ENCODE data around the gene DSTN. TPM values are rescaled to one million over a fixed set of nuclear protein-coding genes. Genes with fewer than 3 reads are reported as not detected.

The DSTN gene
- total and polyA plus RNA-seq, 4 donors = 1,041 to 5,298 (median 2,110) TPM

- Histone ChIP-seq H3K4me1 (ENCODE audit: control insufficient read depth in 1 of 2, insufficient read depth in 2 of 2, low read length in 2 of 2) (peaks cover 11 to 33% of the 10 kb centered on the region in 2 donors), H3K27ac (ENCODE audit: low read depth in 1 of 2, low read length in 2 of 2) (peak overlapping the region in 1 of 2 donors; percentile 76), H3K9me3 (ENCODE audit: control insufficient read depth, low read length) (no peaks in the 10 kb centered on the region), H3K27me3 (ENCODE audit: control insufficient read depth in 1 of 2, insufficient read depth in 2 of 2, low read length in 1 of 2) (no peaks in the 10 kb centered on the region), H3K36me3 (ENCODE audit: control insufficient read depth in 1 of 2, insufficient read depth in 2 of 2, low read length in 1 of 2) (peaks cover 0 to 4% of the 10 kb centered on the region in 2 donors), H3K4me3 (ENCODE audit: low read length in 2 of 2) (peak overlapping the region; percentile 20 to 69)
- ATAC-seq (ENCODE audit: low FRiP score) (peak; percentile 77), DNase-seq (no peak)
- 0 to 1% methylated on average over 1 of the region's 1 CpG for WGBS, 2 donors
- intact Hi-C loops (cut with DNase I) = no loop called here
Observed at GRCh38 chr20:17590245-17590644, 20.4 kb downstream of the DSTN start.

GRCh38 chr20:17593902-17594301 lies 24.0 kb downstream of the DSTN start:
- intact Hi-C loops (cut with DNase I) = no loop called here
- 23 to 25% methylated on average over 4 of the region's 4 CpGs for WGBS, 2 donors
- Histone ChIP-seq H3K36me3 (ENCODE audit: control insufficient read depth in 1 of 2, insufficient read depth in 2 of 2, low read length in 1 of 2) (peaks cover 0 to 4% of the 10 kb centered on the region in 2 donors), H3K4me1 (ENCODE audit: control insufficient read depth in 1 of 2, insufficient read depth in 2 of 2, low read length in 2 of 2) (peaks cover 11 to 33% of the 10 kb centered on the region in 2 donors), H3K27ac (ENCODE audit: low read depth in 1 of 2, low read length in 2 of 2) (peak overlapping the region in 1 of 2 donors; percentile 67), H3K9me3 (ENCODE audit: control insufficient read depth, low read length) (no peaks in the 10 kb centered on the region), H3K4me3 (ENCODE audit: low read length in 2 of 2) (peak overlapping the region in 1 of 2 donors; percentile 27), H3K27me3 (ENCODE audit: control insufficient read depth in 1 of 2, insufficient read depth in 2 of 2, low read length in 1 of 2) (no peaks in the 10 kb centered on the region)
- ATAC-seq (ENCODE audit: low FRiP score) (no peak), DNase-seq (no peak)

DNA sequence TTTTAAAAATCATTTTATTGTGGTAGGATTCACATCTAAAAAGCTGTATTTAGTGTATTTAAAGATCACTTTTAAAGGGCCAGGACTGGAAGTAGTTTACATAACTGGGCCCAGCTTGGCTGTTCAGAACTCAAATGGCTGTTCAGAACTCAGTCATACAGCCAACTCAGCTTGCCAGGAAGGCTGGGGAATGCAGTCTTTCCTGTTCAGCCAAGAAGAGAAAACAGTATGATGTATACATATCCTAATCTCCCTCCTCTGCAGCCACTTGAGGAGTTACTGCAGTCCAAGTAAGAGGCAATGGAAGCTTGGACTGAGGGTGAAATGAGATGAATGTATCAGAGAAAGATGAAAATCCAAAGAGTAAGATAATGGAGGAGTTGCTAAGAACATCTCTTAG lies 24.6 kb downstream of the DSTN start:
- ATAC-seq (ENCODE audit: low FRiP score) = peak; percentile 6
- Histone ChIP-seq H3K4me3 (ENCODE audit: low read length in 2 of 2) (peak overlapping the region in 1 of 2 donors; percentile 27), H3K9me3 (ENCODE audit: control insufficient read depth, low read length) (no peaks in the 10 kb centered on the region), H3K36me3 (ENCODE audit: control insufficient read depth in 1 of 2, insufficient read depth in 2 of 2, low read length in 1 of 2) (peaks cover 0 to 10% of the 10 kb centered on the region in 2 donors), H3K4me1 (ENCODE audit: control insufficient read depth in 1 of 2, insufficient read depth in 2 of 2, low read length in 2 of 2) (peaks cover 16 to 34% of the 10 kb centered on the region in 2 donors), H3K27ac (ENCODE audit: low read depth in 1 of 2, low read length in 2 of 2) (peak overlapping the region; percentile 67 to 83), H3K27me3 (ENCODE audit: control insufficient read depth in 1 of 2, insufficient read depth in 2 of 2, low read length in 1 of 2) (no peaks in the 10 kb centered on the region)
- intact Hi-C loops (cut with DNase I) = no loop called here
- peak in 1 of 2 donors; percentile 52 for DNase-seq

DNA sequence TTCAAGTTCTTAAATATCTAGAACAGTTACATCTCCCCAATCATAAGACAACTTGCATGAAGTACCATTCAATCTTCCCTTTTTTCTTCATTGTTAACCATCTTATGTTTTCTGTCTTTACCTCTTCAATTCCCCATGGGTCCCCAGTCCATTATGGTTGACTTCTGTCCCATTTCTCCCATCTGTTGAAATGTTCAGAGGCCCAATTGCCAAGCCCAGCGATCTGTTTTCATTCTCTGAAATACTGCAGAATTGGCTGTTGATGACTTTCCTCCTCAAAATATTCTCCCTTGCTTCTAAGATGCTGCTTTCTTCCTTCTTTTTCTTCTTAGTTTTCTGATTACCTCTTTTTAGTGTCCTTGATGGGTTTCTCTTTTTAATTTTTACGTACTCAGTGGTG lies 26.0 kb downstream of the DSTN start:
- DNase-seq (no peak), ATAC-seq (ENCODE audit: low FRiP score) (no peak)
- Histone ChIP-seq H3K36me3 (ENCODE audit: control insufficient read depth in 1 of 2, insufficient read depth in 2 of 2, low read length in 1 of 2) (peaks cover 0 to 10% of the 10 kb centered on the region in 2 donors), H3K27me3 (ENCODE audit: control insufficient read depth in 1 of 2, insufficient read depth in 2 of 2, low read length in 1 of 2) (no peaks in the 10 kb centered on the region), H3K27ac (ENCODE audit: low read depth in 1 of 2, low read length in 2 of 2) (peak overlapping the region in 1 of 2 donors; percentile 28), H3K9me3 (ENCODE audit: control insufficient read depth, low read length) (no peaks in the 10 kb centered on the region), H3K4me3 (ENCODE audit: low read length in 2 of 2) (no peak overlapping the region), H3K4me1 (ENCODE audit: control insufficient read depth in 1 of 2, insufficient read depth in 2 of 2, low read length in 2 of 2) (peaks cover 14 to 34% of the 10 kb centered on the region in 2 donors)
- intact Hi-C loops (cut with DNase I) = no loop called here
- WGBS, 2 donors = 38 to 41% methylated on average over 2 of the region's 2 CpGs

DNA sequence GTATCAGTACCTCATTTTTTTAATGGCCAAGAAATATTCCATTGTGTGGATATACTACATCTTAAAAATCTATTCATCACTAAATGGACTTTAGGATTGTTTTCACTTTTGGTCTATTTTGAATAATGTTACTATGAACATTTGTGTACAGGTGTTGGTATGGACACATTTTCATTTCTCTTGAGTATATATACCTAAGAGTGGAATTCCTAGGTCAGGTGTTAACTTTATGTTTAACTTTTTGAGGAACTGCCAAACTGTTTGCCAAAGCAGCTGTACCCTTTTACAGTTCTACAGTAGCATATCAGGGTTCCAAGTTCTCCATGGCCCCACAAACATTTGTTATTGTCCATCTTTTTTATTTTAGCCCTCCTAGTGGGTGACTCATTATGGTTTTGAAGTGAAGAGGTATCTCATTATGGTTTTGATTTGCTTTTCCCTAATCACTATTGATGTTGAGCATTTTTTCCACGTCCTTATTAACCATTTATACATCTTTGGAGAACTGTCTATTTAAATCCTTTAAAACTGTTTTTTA lies 28.2 kb downstream of the DSTN start:
- DNase-seq = no peak
- no peak for ATAC-seq (ENCODE audit: low FRiP score)
- Histone ChIP-seq H3K27me3 (ENCODE audit: control insufficient read depth in 1 of 2, insufficient read depth in 2 of 2, low read length in 1 of 2) (no peaks in the 10 kb centered on the region), H3K36me3 (ENCODE audit: control insufficient read depth in 1 of 2, insufficient read depth in 2 of 2, low read length in 1 of 2) (peaks cover 0 to 10% of the 10 kb centered on the region in 2 donors), H3K9me3 (ENCODE audit: control insufficient read depth, low read length) (no peaks in the 10 kb centered on the region), H3K27ac (ENCODE audit: low read depth in 1 of 2, low read length in 2 of 2) (no peak overlapping the region), H3K4me3 (ENCODE audit: low read length in 2 of 2) (peak overlapping the region in 1 of 2 donors; percentile 18), H3K4me1 (ENCODE audit: control insufficient read depth in 1 of 2, insufficient read depth in 2 of 2, low read length in 2 of 2) (peaks cover 11 to 27% of the 10 kb centered on the region in 2 donors)
- intact Hi-C loops (cut with DNase I) = no loop called here
- WGBS, 2 donors = 37 to 63% methylated on average over 1 of the region's 1 CpG

- no peak for DNase-seq
- Histone ChIP-seq H3K27ac (ENCODE audit: low read depth in 1 of 2, low read length in 2 of 2) (peak overlapping the region; percentile 40 to 76), H3K27me3 (ENCODE audit: control insufficient read depth in 1 of 2, insufficient read depth in 2 of 2, low read length in 1 of 2) (no peaks in the 10 kb centered on the region), H3K4me1 (ENCODE audit: control insufficient read depth in 1 of 2, insufficient read depth in 2 of 2, low read length in 2 of 2) (peaks cover 11 to 13% of the 10 kb centered on the region in 2 donors), H3K4me3 (ENCODE audit: low read length in 2 of 2) (peak overlapping the region in 1 of 2 donors; percentile 18), H3K36me3 (ENCODE audit: control insufficient read depth in 1 of 2, insufficient read depth in 2 of 2, low read length in 1 of 2) (peaks cover 2 to 16% of the 10 kb centered on the region in 2 donors), H3K9me3 (ENCODE audit: control insufficient read depth, low read length) (no peaks in the 10 kb centered on the region)
- whole genome bisulfite sequencing, 2 donors = 28 to 31% methylated on average over 4 of the region's 4 CpGs
- intact Hi-C loops (cut with DNase I) = no loop called here
- no peak for ATAC-seq (ENCODE audit: low FRiP score)
Observed at GRCh38 chr20:17601957-17602356, 32.1 kb downstream of the DSTN start.

- peaks cover 11% of the 10 kb centered on the region in 2 donors for H3K4me1 ChIP-seq (ENCODE audit: control insufficient read depth in 1 of 2, insufficient read depth in 2 of 2, low read length in 2 of 2)
- no peak for DNase-seq
- H3K27ac ChIP-seq (ENCODE audit: low read depth in 1 of 2, low read length in 2 of 2) = no peak overlapping the region
- WGBS, 2 donors = 58 to 69% methylated on average over 4 of the region's 4 CpGs
- H3K4me3 ChIP-seq (ENCODE audit: low read length in 2 of 2) = no peak overlapping the region
- no peak for ATAC-seq (ENCODE audit: low FRiP score)
- H3K36me3 ChIP-seq (ENCODE audit: control insufficient read depth in 1 of 2, insufficient read depth in 2 of 2, low read length in 1 of 2) = peaks cover 2 to 16% of the 10 kb centered on the region in 2 donors
- H3K9me3 ChIP-seq (ENCODE audit: control insufficient read depth, low read length) = no peaks in the 10 kb centered on the region
- intact Hi-C loops (cut with DNase I) = no loop called here
- H3K27me3 ChIP-seq (ENCODE audit: control insufficient read depth in 1 of 2, insufficient read depth in 2 of 2, low read length in 1 of 2) = no peaks in the 10 kb centered on the region
Observed at GRCh38 chr20:17602493-17602892, 32.6 kb downstream of the DSTN start.

DNA sequence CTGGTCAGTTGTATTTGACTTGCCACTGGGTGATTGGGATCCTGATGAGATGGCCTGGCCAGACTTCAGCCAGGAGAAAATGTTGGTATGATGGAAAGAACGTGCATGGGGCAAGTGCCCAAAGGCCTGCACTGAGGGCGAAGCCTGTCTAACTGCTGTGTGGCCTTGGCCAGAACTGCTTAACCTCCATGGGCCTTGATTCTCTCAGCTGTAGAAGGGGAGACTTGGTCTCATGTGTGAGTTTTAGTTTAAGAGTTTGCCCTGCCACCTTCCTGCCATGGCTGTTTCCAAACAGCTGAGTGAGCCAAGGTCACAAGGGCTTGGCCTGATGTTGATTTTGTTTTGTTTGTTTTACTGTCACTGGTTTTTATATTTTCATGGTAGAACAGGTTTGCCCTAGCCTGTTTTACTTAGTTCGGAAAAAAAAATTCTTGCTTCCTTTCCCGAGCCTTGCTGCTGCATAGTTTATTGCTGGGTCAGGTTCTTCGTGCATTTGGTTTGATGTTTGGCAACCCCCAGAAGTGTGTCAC lies 35.3 kb downstream of the DSTN start:
- DNase-seq (no peak), ATAC-seq (ENCODE audit: low FRiP score) (no peak)
- Histone ChIP-seq H3K4me3 (ENCODE audit: low read length in 2 of 2) (no peak overlapping the region), H3K9me3 (ENCODE audit: control insufficient read depth, low read length) (no peaks in the 10 kb centered on the region), H3K4me1 (ENCODE audit: control insufficient read depth in 1 of 2, insufficient read depth in 2 of 2, low read length in 2 of 2) (peaks cover 5 to 6% of the 10 kb centered on the region in 2 donors), H3K36me3 (ENCODE audit: control insufficient read depth in 1 of 2, insufficient read depth in 2 of 2, low read length in 1 of 2) (peaks cover 2 to 12% of the 10 kb centered on the region in 2 donors), H3K27ac (ENCODE audit: low read depth in 1 of 2, low read length in 2 of 2) (peak overlapping the region in 1 of 2 donors; percentile 59), H3K27me3 (ENCODE audit: control insufficient read depth in 1 of 2, insufficient read depth in 2 of 2, low read length in 1 of 2) (no peaks in the 10 kb centered on the region)
- WGBS, 2 donors = 9 to 10% methylated on average over 5 of the region's 5 CpGs
- intact Hi-C loops (cut with DNase I) = no loop called here

- WGBS, 2 donors = 51 to 53% methylated on average over 2 of the region's 2 CpGs
- Histone ChIP-seq H3K4me3 (ENCODE audit: low read length in 2 of 2) (no peak overlapping the region), H3K27me3 (ENCODE audit: control insufficient read depth in 1 of 2, insufficient read depth in 2 of 2, low read length in 1 of 2) (no peaks in the 10 kb centered on the region), H3K4me1 (ENCODE audit: control insufficient read depth in 1 of 2, insufficient read depth in 2 of 2, low read length in 2 of 2) (peaks cover 5 to 6% of the 10 kb centered on the region in 2 donors), H3K36me3 (ENCODE audit: control insufficient read depth in 1 of 2, insufficient read depth in 2 of 2, low read length in 1 of 2) (peaks cover 2 to 12% of the 10 kb centered on the region in 2 donors), H3K27ac (ENCODE audit: low read depth in 1 of 2, low read length in 2 of 2) (no peak overlapping the region), H3K9me3 (ENCODE audit: control insufficient read depth, low read length) (no peaks in the 10 kb centered on the region)
- intact Hi-C loops (cut with DNase I) = no loop called here
- DNase-seq = no peak
- ATAC-seq (ENCODE audit: low FRiP score) = no peak
Observed at GRCh38 chr20:17606001-17606400, 36.1 kb downstream of the DSTN start.

Measured in aorta (tissue), 5 donors.